ENCODE data around the gene C9.
"Not testable (repeated sequence)": the region's sequence is repeated elsewhere in the genome, so short reads cannot be mapped to it uniquely, and the experiment has no call there.

Gene C9

DNA sequence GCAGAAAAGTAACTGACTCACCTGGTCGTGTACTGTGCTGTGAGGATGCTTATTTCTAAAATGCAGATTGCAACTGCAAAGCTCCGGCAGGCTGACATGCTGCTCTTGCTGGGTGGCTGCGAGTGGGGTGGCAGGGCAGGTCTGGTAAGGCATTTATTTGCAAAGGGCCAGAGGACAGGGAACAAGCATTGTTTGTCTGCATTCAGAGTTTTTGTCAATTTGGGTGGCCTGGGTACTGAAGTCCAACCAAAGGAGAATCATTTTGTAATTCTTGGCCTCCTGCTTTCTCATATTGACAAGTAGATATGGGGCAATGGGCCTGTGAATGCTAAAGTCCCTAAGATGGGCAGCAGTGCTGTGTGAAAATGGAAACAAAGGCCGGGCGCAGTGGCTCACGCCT, at the start of gene C9:
Gene C9, minus strand, starts transcription at position 129 of the 400 bp plus-strand sequence. Its CDS starts 31 bp downstream, at position 98.
- H3K9ac ChIP-seq (ENCODE audit: low read depth, low read length): no peak within 1 kb of the TSS
- H3K9me3 ChIP-seq (ENCODE audit: control insufficient read depth, insufficient read depth, low read length): no peaks in the 10 kb centered on the region
- no peaks in the 10 kb centered on the region for H3K4me1 ChIP-seq (ENCODE audit: insufficient read depth, low read length)
- H3K36me3 ChIP-seq (ENCODE audit: insufficient read depth, low read length): no peaks in the 10 kb centered on the region

DNA sequence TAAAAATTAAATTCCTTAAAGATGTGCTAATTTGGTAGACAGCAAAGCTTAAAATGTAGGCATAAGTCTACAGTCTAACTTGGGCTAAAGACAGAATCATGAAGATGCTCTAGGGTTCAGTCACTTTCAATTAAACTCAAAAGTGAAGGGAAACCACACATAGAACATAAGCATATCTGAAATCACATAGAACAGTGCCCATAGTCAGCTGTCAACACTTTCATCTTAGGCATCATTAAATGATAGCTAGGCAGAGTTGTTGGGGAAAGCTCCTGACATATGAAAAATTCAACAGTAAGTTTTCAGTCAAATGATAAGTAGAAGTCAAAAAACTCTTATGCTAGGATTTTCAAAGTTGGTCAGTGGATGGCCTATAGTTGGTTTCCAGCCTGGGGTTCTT, 49.5 kb upstream of the C9 start:
- no peak overlapping the region for H3K9ac ChIP-seq (ENCODE audit: low read depth, low read length)
- no peaks in the 10 kb centered on the region for H3K9me3 ChIP-seq (ENCODE audit: control insufficient read depth, insufficient read depth, low read length)
- 0 out of 2 replicates have a peak, but pooled peaks cover 4% of the 10 kb centered on the region for H3K36me3 ChIP-seq (ENCODE audit: insufficient read depth, low read length)
- H3K4me1 ChIP-seq (ENCODE audit: insufficient read depth, low read length): peaks cover 5% of the 10 kb centered on the region; the same call in 1 of the 2 replicates

DNA sequence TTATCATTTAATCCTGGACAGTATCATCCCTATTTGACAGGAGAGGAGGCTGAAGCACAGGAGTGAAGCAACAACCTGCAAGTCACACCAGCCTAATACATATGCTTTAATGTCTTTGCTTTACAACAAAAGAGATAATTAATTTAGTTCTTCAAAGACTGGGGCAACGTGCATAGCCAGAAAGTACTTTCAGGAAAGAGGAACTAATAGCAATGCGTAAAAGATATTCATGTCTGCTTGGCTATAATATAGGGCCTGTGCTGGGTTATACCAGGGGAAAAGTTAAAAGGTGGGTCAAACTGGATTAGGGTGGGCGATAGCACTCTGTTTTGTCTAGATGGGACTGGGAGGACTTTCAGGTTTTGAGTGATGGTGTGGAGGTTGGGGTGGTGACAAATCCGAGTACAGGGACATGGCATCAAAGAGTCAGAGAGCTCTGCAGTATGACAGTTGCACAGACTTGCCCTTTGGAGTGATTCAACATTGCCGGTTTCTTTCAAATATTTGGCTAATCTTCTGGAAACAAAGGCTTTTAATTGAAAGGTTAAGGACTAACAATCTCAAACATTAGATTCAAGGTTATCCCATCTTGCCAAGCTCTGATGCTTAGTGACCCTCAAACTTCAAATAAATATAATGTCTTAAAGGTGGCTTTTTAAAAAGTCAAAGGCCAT, 48.6 kb upstream of the C9 start:
- Histone ChIP-seq H3K36me3 (ENCODE audit: insufficient read depth, low read length) (0 out of 2 replicates have a peak, but pooled peaks cover 4% of the 10 kb centered on the region), H3K4me1 (ENCODE audit: insufficient read depth, low read length) (peaks cover 5% of the 10 kb centered on the region; the same call in 1 of the 2 replicates), H3K9me3 (ENCODE audit: control insufficient read depth, insufficient read depth, low read length) (no peaks in the 10 kb centered on the region), H3K9ac (ENCODE audit: low read depth, low read length) (no peak overlapping the region)

DNA sequence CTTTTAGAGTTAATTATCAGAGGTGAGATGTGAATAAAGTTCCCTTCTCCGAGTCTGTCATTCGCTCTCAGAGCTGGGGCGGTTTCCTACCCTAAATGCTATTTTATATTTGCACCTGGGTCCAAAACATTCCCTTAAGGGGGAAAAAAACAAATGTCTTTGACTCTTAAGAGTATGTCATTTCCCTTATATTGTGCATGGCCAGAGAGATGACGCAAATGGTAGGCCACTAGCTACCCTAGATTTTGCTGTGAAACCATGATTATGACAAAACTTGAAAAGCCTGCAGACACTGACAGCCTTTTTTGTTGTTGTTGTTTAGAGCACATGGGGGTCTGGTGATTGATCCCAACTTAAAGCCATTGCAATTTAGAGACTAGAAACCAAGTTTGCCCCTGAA, 47.7 kb upstream of the C9 start:
- H3K9ac ChIP-seq (ENCODE audit: low read depth, low read length): no peak overlapping the region
- no peaks in the 10 kb centered on the region; the same call in 1 of the 2 replicates for H3K4me1 ChIP-seq (ENCODE audit: insufficient read depth, low read length)
- H3K36me3 ChIP-seq (ENCODE audit: insufficient read depth, low read length): no peaks in the 10 kb centered on the region
- H3K9me3 ChIP-seq (ENCODE audit: control insufficient read depth, insufficient read depth, low read length): no peaks in the 10 kb centered on the region

DNA sequence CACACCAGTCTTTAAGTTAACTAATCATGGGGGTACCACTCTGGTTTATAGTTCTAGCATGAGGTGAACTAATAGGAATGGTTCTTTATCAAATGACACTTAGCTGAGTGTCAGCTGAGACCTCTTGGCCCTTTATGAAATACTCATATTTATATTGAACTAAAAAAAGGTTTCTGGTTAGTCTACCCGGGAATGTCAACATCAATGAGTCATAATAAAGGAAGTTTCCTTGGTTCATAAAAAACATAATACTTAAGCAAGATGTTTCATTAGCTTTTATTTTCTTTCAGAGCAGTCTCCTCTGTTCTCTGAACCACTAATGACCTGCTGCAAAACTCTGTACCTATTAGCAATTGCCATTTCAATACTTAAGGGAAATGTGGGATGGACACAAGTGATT, 46.8 kb upstream of the C9 start:
- H3K36me3 ChIP-seq (ENCODE audit: insufficient read depth, low read length): no peaks in the 10 kb centered on the region
- H3K9me3 ChIP-seq (ENCODE audit: control insufficient read depth, insufficient read depth, low read length): no peaks in the 10 kb centered on the region
- H3K9ac ChIP-seq (ENCODE audit: low read depth, low read length): no peak overlapping the region
- H3K4me1 ChIP-seq (ENCODE audit: insufficient read depth, low read length): no peaks in the 10 kb centered on the region; the same call in 1 of the 2 replicates

DNA sequence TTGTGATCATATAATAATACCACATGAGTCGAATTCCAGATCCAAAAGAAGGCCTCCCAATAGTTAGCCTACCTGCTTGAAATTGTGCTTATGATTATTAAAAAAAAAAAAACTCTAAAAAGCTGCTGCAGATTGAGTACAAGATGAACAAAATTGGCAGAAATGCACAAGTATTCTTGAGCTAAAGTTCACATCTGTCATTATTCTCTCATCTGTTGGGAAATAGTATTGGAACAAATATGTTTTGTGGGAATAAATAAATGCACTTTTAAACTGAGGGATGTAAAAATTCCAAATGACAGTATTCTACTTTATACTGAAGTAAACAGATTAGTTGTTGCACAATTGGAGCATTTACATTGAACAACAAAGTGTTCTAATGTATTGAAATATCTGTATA, 44.7 kb upstream of the C9 start:
- Histone ChIP-seq H3K9ac (ENCODE audit: low read depth, low read length) (no peak overlapping the region), H3K36me3 (ENCODE audit: insufficient read depth, low read length) (no peaks in the 10 kb centered on the region), H3K4me1 (ENCODE audit: insufficient read depth, low read length) (no peaks in the 10 kb centered on the region; the same call in 1 of the 2 replicates), H3K9me3 (ENCODE audit: control insufficient read depth, insufficient read depth, low read length) (no peaks in the 10 kb centered on the region)

DNA sequence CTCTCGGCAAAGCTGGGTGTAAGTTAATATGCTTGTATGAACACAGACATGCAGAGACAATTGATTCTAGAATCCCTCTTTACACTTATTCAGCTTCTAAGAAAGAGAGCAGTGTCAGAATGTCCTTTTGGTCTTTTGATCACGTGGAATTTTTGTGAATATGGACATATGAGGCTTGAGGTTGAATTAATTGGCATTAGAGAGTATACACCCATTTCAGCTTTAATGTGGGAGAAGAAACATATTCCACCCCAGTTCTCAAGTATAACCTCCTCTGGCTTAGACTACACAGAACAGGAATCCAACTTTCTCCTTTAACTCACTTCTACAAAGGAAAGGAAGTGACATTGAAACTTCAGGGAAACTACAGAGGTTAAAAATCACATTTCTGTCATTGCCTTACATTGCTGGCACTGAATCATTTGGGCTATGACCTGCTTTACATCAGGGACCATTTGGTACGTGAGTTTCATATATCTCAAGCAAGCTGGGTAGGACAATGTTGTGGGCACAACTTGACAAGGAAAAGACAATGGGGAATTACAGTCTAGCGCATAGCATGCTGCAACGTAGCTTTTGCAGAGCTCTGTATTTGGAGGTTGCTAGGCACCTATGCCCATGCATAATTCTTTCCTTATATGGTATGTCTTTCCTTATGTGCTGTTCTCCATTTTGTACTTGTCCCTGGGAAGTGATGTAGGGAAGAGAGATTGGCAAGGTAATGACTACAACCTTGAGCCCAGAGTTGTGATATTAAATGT, 41.0 kb upstream of the C9 start:
- no peaks in the 10 kb centered on the region for H3K36me3 ChIP-seq (ENCODE audit: insufficient read depth, low read length)
- no peak overlapping the region for H3K9ac ChIP-seq (ENCODE audit: low read depth, low read length)
- no peaks in the 10 kb centered on the region for H3K9me3 ChIP-seq (ENCODE audit: control insufficient read depth, insufficient read depth, low read length)
- peaks cover 9% of the 10 kb centered on the region; the same call in 1 of the 2 replicates for H3K4me1 ChIP-seq (ENCODE audit: insufficient read depth, low read length)

DNA sequence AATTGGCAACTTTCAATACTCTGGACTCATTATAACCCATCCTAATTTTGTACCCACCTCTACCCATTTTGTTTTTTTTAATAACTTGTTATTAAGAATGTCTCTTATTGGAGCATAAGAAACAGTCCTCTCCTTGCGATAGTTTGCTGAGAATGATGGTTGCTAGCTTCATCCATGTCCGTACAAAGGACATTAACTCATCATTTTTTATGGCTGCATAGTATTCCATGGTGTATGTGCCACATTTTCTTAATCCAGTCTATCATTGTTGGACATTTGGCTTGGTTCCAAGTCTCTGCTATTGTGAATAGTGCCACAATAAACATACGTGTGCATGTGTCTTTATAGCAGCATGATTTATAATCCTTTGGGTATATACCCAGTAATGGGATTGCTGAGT, 39.5 kb upstream of the C9 start:
- not testable (repeated sequence) for H3K4me1 ChIP-seq (ENCODE audit: insufficient read depth, low read length); H3K9ac ChIP-seq (ENCODE audit: low read depth, low read length); H3K9me3 ChIP-seq (ENCODE audit: control insufficient read depth, insufficient read depth, low read length); H3K36me3 ChIP-seq (ENCODE audit: insufficient read depth, low read length)

DNA sequence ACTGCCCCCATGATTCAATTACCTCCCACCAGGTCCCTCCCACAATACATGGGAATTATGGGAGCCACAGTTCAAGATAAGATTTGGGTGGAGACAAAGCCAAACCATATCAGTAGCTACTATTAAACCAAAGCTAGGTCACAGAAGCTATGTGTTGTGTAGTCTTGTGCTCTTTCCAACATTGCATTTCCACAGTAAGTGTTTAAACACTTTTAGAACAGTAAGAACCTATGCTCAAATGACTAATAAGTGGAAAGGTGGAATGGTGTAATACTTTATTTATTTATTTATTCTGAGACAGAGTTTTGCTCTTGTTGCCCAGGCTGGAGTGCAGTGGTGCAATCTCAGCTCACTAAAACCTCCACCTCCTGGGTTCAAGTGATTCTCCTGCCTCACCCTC, 37.8 kb upstream of the C9 start:
- H3K4me1 ChIP-seq (ENCODE audit: insufficient read depth, low read length); H3K9ac ChIP-seq (ENCODE audit: low read depth, low read length); H3K36me3 ChIP-seq (ENCODE audit: insufficient read depth, low read length); H3K9me3 ChIP-seq (ENCODE audit: control insufficient read depth, insufficient read depth, low read length): not testable (repeated sequence)

DNA sequence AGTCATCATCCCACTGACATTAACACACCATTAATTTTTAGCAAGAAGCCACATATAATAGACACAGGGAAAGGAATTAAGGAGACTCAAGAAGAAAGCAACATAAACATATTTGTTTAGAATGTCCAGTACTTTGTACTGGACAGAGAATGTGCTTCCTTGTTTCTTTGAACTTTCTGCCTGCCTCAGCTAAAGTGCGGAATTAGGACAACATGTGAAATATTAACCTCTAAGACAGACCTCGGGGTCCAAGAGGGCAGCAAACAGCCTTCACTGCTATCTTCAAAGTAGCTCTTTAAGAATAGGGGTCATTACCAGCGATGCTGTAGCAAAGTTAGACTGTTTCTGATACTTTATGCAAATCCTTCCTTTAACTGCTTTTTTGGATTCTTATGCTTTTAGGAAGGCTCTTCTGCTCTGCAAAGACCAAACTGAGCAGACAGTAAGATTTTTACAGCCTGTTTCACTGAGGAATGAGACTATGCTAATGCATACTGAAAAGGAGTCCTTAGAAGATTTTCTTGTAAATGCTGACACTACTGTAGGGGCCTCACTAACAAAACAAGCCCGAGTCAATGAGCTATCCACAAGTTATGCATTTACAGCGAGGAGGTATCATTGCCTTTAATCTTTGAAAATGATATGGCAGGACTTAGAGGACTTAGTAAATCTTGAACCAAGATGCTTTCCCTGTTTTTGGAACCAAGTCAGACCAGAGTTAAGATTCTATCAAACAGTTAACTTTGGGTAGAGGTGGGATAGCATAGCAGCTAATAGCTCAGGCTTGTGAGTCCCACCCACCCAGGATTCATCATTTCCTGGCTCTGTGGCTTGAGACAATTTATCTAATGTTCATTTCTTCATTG, 36.7 kb upstream of the C9 start:
- H3K9me3 ChIP-seq (ENCODE audit: control insufficient read depth, insufficient read depth, low read length): no peaks in the 10 kb centered on the region
- H3K9ac ChIP-seq (ENCODE audit: low read depth, low read length): no peak overlapping the region
- H3K4me1 ChIP-seq (ENCODE audit: insufficient read depth, low read length): peaks cover 9% of the 10 kb centered on the region; the same call in 1 of the 2 replicates
- H3K36me3 ChIP-seq (ENCODE audit: insufficient read depth, low read length): no peaks in the 10 kb centered on the region

DNA sequence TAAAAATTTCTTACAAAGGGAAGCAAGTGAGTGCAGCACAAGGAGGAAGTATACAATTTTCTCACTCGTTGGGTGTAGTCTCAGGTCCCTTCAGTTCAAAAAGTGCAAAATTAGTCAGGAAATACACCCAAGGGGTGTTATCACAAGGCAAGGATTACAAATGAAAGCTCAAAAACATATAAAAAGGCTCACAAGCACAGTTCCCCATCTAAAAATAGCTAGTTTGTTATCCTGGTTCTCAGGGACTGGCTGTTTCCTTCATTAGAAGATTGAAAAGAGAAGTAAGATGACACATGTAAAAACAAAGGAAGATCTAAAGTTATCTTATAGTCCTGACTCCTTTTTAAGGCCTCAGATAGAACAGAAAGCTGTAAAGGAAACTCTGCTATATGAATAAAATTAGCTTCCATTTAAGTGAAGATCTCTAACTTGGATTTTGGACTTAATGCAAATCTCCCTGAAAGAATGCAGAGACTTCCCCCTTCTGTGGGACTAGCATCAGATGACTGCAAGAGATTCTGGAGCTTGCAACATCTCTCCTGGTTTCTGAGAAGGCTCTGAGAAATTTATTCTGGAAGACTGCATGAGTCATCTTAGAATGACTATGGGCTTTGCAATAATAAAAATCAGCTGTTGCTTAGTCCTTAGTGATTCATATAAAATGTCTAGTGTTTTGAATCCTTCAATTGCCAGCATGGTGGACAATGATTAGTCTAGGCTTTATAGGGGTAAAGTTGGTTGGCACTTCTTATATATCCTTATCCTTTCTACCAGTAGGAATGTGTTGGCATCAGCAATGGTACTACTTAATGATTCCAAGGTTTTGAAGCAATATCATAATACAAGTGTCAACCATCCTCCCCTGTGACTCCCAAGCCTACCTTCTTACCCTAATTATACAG, 35.1 kb upstream of the C9 start:
- H3K4me1 ChIP-seq (ENCODE audit: insufficient read depth, low read length): peaks cover 9% of the 10 kb centered on the region; the same call in 1 of the 2 replicates
- no peak overlapping the region for H3K9ac ChIP-seq (ENCODE audit: low read depth, low read length)

DNA sequence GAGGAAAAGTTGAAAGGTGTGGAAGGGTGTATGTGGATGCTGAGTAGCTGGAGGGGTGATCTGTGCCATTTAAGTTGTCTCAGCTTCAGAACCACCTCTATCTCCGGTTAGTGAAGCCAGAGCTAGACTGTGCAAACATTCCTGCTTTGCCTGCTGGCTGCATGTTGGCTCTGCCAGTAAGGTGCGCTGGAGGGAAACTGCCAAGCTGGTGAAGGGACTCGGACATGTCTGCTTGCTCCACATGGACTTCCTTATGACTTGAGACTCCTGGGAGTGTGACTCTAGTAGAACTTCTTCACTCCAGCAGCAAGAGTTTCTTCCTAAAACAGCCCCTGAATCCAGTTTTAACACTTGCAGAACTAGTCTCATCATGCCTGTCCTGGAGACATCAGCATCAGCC, 32.5 kb upstream of the C9 start:
- no peaks in the 10 kb centered on the region for H3K9me3 ChIP-seq (ENCODE audit: control insufficient read depth, insufficient read depth, low read length)
- H3K9ac ChIP-seq (ENCODE audit: low read depth, low read length): no peak overlapping the region
- peaks cover 9% of the 10 kb centered on the region; the same call in 1 of the 2 replicates for H3K4me1 ChIP-seq (ENCODE audit: insufficient read depth, low read length)
- no peaks in the 10 kb centered on the region for H3K36me3 ChIP-seq (ENCODE audit: insufficient read depth, low read length)

More for the DNA sequence above, 35.1 kb upstream of the C9 start:
- H3K9me3 ChIP-seq (ENCODE audit: control insufficient read depth, insufficient read depth, low read length): no peaks in the 10 kb centered on the region
- no peaks in the 10 kb centered on the region for H3K36me3 ChIP-seq (ENCODE audit: insufficient read depth, low read length)

DNA sequence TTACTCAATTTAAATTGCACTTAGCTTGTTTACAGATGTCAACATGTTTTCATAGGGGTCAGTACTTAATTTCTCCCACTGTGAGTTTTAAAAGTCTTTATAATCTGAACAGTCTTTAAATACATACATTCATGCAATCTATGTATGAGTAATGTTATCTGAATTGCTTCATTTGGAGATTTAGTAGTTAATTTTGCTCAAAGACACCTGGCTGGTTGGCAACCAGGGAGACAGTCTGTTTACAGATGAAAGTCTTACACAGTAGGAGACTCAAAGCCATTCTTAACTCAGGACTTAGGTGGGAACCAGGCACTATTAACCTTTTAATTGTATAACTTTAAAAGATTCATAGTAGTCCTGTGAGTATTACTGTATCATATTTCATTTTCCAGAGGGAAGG, 31.2 kb upstream of the C9 start:
- H3K9ac ChIP-seq (ENCODE audit: low read depth, low read length): no peak overlapping the region
- H3K36me3 ChIP-seq (ENCODE audit: insufficient read depth, low read length): no peaks in the 10 kb centered on the region
- H3K4me1 ChIP-seq (ENCODE audit: insufficient read depth, low read length): peaks cover 1% of the 10 kb centered on the region; the same call in 1 of the 2 replicates
- H3K9me3 ChIP-seq (ENCODE audit: control insufficient read depth, insufficient read depth, low read length): no peaks in the 10 kb centered on the region
